ENCODE results near the gene EPO. TPM values are rescaled to one million over a fixed set of nuclear protein-coding genes. Genes with fewer than 3 reads are reported as not detected.

Gene EPO
- total RNA-seq, 4 donors from 2014 or later, result not detected

- Histone ChIP-seq H3K4me1 (peaks cover 0 to 6% (median 0%) of the 10 kb centered on the region in 4 donors), H3K27ac (no peak overlapping the region), H3K9me3 (no peaks in the 10 kb centered on the region), H3K36me3 (no peaks in the 10 kb centered on the region), H3K27me3 (no peaks in the 10 kb centered on the region), H3K4me3 (no peak overlapping the region)
- in situ Hi-C loops (cut with MboI; ENCODE audit: low pct_ligation_motif_present in 1 of 4, low pct_unique_long_range_greater_than_20kb in 1 of 4, low sequenced_read_pairs in 3 of 4), result no loop called here
- intact Hi-C loops (cut with DNase I; ENCODE audit: low total_unique reads), result no loop called here
- DNase-seq, result no peak
- TF ChIP-seq POLR2A (IDR thresholded peaks at IDR 0.05) (no peak), EP300 (IDR thresholded peaks at IDR 0.05; ENCODE audit: low read depth) (no peak), POLR2AphosphoS5 (IDR thresholded peaks at IDR 0.05) (no peak), CTCF (IDR thresholded peaks at IDR 0.05) (no peak)
- 74% methylated on average over 7 of the region's 7 CpGs; no CpG with 5 or more reads in 1 of the 2 donors for WGBS, 2 donors (ENCODE audit: low coverage in 1 of 2)
Observed at GRCh38 chr7:100735730-100736129, 15.5 kb downstream of the EPO start.

DNA sequence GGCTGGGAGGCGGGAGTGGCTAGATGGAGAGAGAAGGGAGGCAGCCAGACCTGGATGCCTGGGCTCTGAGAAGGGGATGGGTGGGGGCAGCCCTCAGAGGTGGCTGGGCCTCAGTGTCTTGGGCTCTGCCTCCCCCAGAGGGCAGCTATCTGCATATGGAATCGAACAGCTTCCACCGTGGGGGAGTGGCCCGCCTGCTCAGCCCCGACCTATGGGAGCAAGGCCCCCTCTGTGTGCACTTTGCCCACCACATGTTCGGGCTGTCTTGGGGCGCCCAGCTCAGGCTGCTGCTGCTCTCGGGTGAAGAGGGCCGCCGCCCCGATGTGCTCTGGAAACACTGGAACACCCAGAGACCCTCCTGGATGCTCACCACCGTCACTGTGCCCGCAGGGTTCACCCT is 16.4 kb downstream of the EPO start:
- intact Hi-C loops (cut with DNase I; ENCODE audit: low total_unique reads) (no loop called here), in situ Hi-C loops (cut with MboI; ENCODE audit: low pct_ligation_motif_present in 1 of 4, low pct_unique_long_range_greater_than_20kb in 1 of 4, low sequenced_read_pairs in 3 of 4) (no loop called here)
- TF ChIP-seq CTCF (IDR thresholded peaks at IDR 0.05) (no peak), POLR2AphosphoS5 (IDR thresholded peaks at IDR 0.05) (no peak), EP300 (IDR thresholded peaks at IDR 0.05; ENCODE audit: low read depth) (no peak), POLR2A (IDR thresholded peaks at IDR 0.05) (no peak)
- Histone ChIP-seq H3K4me1 (peaks cover 0 to 6% (median 0%) of the 10 kb centered on the region in 4 donors), H3K36me3 (no peaks in the 10 kb centered on the region), H3K27ac (no peak overlapping the region), H3K4me3 (no peak overlapping the region), H3K27me3 (no peaks in the 10 kb centered on the region), H3K9me3 (no peaks in the 10 kb centered on the region)
- 81% methylated on average over 7 of the region's 13 CpGs; no CpG with 5 or more reads in 1 of the 2 donors for WGBS, 2 donors (ENCODE audit: low coverage in 1 of 2)
- DNase-seq, result no peak

GRCh38 chr7:100739934-100740333 is 19.7 kb downstream of the EPO start:
- TF ChIP-seq POLR2AphosphoS5 (IDR thresholded peaks at IDR 0.05) (no peak), POLR2A (IDR thresholded peaks at IDR 0.05) (no peak), EP300 (IDR thresholded peaks at IDR 0.05; ENCODE audit: low read depth) (no peak), CTCF (IDR thresholded peaks at IDR 0.05) (no peak)
- no peaks in the 10 kb centered on the region for H3K9me3 ChIP-seq
- no peaks in the 10 kb centered on the region for H3K36me3 ChIP-seq
- peaks cover 0 to 6% (median 0%) of the 10 kb centered on the region in 4 donors for H3K4me1 ChIP-seq
- WGBS, 2 donors (ENCODE audit: low coverage in 1 of 2), result 82% methylated on average over 6 of the region's 6 CpGs; no CpG with 5 or more reads in 1 of the 2 donors
- H3K4me3 ChIP-seq, result no peak overlapping the region
- H3K27ac ChIP-seq, result no peak overlapping the region
- in situ Hi-C loops (cut with MboI; ENCODE audit: low pct_ligation_motif_present in 1 of 4, low pct_unique_long_range_greater_than_20kb in 1 of 4, low sequenced_read_pairs in 3 of 4) (no loop called here), intact Hi-C loops (cut with DNase I; ENCODE audit: low total_unique reads) (no loop called here)
- DNase-seq, result no peak
- peaks cover 2% of the 10 kb centered on the region for H3K27me3 ChIP-seq

DNA sequence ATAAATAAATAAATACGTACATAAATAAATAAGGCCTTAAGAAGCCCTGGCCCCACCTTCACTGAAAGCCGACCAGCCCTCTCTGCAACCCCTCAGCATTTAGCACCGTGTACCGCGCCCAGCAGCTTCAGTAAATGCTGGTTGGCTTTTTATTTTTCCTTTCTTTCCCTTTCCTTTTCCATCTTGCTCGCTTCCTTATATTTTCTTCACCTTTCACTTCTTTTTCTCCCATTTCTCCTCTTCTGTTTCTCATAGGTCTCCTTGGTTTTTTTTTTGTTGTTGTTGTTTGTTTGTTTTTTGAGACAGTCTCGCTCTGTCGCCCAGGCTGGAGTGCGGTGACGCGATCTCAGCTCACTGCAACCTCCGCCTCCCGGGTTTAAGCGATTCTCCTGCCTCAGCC is 24.3 kb downstream of the EPO start:
- Histone ChIP-seq H3K4me1 (peaks cover 0 to under 1% (median 0%) of the 10 kb centered on the region in 4 donors), H3K9me3 (no peaks in the 10 kb centered on the region), H3K27me3 (peaks cover 29% of the 10 kb centered on the region), H3K36me3 (no peaks in the 10 kb centered on the region), H3K27ac (no peak overlapping the region), H3K4me3 (peak overlapping the region in 2 of 4 donors; percentile 24 to 44)
- TF ChIP-seq POLR2A (IDR thresholded peaks at IDR 0.05) (no peak), CTCF (IDR thresholded peaks at IDR 0.05) (no peak), EP300 (IDR thresholded peaks at IDR 0.05; ENCODE audit: low read depth) (no peak), POLR2AphosphoS5 (IDR thresholded peaks at IDR 0.05) (no peak)
- in situ Hi-C loops (cut with MboI; ENCODE audit: low pct_ligation_motif_present in 1 of 4, low pct_unique_long_range_greater_than_20kb in 1 of 4, low sequenced_read_pairs in 3 of 4), result no loop called here
- intact Hi-C loops (cut with DNase I; ENCODE audit: low total_unique reads), result no loop called here
- DNase-seq, result no peak
- WGBS, 2 donors (ENCODE audit: low coverage in 1 of 2), result 89 to 90% methylated on average over 5 to 14 of the region's 14 CpGs

Data from transverse colon (tissue), 4 donors.